ENCODE data around the gene TENM4.

TENM4 gene

DNA sequence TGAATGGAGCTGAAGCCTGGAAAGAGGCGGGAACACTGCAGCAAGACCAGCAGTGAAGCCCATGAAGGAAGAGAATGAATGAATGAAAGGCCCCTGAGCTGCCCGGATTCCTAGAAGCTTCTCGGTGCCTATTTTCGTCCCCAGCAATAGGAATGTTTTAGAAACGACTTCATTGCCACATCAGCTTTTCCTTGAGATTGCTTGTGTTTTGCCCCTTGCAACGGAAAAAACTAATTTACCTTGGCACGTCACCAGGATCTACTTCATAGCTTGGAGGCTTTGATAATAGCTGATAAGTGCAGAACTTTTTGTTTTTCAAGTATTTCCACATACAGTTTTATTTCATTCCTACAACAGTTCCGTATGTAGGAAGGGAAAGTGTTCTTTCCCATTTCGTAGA lies 617.2 kb downstream of the TENM4 start:
- no peak for DNase-seq

- no peak for DNase-seq
These were observed 617.9 kb downstream of the TENM4 start for GRCh38 chr11:78822931-78823423.

DNA sequence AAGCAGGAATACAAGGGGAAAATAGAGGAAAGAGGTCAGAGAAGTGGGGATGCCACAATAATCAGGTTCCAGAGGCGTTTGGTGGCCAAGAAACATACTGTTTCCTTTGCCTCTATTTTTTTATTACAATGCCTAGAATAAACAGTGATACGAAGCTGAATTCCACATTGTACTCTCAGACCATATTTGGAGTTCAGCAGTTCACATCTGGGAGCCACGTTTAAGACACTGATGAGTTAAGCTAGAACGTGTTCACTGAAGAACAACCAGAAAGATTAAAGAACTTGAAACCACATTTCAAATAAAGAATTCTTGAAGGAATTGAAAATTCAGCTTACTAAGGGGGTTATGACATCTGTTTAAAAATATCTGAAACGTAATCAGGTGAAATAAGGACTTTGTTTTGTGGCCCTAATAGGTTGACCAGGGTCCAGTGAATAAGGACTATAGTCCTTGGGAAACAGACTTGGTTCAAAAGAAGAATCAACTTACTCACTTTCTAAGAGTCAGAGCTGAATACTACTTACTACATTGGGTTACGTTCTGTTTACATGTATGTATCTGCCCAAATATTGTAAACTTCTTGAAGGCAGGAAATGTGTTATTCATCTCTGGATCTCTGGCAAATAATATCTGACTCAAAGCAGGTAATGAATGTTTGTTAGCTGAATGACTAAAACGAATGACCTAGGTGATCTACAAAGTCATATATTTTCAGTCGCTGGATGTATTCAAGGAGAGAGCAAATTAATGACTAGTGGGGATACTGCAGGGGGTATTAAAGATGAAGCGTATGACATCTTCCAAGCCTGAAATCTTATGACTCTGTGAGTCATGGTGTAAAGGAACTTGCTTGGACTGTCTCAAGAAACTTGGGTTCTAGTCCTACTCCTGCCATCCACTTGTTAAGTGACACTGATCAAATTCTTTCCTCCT lies 619.2 kb downstream of the TENM4 start:
- DNase-seq, result no peak

- DNase-seq, result no peak
These were observed 620.1 kb downstream of the TENM4 start for GRCh38 chr11:78820741-78821140.

DNA sequence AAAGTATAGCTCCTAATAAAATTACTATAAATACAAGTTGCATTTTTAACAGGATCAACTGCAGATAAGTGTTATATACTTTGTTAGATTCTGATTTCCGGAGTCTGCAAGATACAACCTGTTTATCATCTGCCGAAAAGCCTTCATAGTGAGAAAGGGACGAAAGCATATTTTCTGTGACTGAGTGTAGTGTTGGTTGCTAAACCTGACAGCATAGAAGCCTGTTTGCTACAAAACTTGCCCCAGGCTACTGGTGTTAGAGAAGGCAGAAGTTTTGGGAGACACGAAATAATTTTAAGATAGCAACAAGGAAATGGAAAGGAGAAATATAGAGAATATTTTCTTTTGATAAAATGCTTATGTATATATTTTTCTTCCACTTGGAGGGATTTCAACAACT lies 622.6 kb downstream of the TENM4 start:
- no peak for DNase-seq

DNA sequence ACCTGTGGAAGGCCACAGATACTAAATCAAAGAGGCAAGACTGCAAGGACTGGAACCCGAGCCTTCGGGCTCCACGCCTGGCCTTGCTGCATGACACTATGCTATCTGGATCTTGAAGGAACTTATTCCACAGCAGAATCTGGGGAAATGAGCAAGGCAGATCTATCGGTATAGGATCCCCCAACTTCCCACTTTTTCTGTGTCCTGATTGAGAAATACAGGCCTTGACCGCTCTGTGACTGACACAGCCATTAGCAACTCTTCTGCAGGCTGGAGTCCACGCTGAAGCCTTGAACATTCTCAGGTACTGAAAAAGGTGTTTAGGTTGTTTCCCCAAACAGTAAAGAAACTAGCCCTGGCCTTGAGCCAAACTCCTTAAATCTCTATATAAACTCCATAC lies 625.0 kb downstream of the TENM4 start:
- no peak for DNase-seq

DNA sequence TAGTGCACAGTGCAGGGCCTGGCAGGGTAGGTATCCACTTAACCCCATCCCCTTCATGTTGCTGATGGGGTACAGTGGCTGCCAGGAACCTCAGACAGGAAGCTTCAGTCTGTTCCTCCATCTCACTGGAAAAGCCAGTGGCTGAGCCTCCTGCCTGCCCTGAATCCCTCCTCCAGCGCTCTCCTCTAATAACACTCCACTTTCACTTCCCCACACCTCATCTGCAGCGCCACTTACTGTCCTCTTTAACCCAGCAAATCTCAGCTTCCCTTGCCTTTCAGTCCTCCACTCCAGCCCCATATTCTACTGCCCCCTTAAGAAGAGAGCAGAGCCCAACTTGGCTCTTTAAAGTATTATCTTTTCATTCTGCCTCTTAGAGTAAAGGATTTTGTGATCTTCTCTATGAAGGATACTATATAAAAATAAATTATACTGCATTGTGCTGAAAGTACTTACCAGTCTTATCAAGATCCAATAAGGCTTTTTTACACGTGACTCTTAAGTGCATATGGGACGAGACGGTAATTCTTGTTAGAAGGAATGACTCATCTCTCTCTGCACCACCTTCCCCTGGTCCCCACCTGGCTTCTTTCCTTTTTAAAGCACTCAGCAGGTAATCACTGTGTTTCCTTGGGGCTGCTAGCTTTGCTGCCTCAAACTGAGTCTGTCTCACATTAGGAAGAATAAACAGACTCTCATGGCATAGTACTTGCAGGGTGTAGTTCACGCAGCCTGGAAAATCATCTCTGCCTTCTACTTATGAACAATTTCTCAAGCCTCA lies 628.1 kb downstream of the TENM4 start:
- DNase-seq, result no peak

- DNase-seq, result no peak
These were observed 630.2 kb downstream of the TENM4 start for GRCh38 chr11:78810559-78811009.

DNA sequence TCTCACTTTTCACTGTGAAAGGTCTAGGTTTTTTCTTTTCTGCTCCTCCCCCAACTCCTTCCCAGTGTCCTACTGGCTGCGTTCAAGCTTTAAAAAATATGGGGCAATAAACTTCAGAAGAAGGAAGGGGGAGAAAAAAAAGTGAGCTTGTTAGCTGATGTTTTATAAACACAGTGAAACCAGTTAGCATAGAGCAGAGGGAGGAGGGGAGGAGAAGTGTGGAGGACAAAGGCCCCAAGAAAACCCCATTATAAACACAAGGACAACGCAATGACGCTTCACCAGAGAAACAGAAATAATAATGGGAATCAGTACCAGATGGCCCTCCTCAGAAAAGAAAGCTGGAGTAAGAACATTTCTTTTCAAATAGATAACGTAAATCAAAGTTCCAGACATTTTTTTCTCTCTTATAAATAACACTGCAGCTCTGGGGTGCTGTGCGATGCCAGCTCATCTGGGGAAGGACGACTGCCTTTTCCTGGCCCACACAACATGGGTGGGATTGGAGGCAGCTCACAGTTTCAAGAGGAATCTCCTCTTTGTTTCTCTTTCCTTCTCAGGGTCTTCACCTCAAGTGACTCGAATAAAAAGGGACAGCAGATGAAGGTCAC lies 630.8 kb downstream of the TENM4 start:
- no peak for DNase-seq

- no peak for DNase-seq
These were observed 631.9 kb downstream of the TENM4 start for GRCh38 chr11:78808923-78809322.

DNA sequence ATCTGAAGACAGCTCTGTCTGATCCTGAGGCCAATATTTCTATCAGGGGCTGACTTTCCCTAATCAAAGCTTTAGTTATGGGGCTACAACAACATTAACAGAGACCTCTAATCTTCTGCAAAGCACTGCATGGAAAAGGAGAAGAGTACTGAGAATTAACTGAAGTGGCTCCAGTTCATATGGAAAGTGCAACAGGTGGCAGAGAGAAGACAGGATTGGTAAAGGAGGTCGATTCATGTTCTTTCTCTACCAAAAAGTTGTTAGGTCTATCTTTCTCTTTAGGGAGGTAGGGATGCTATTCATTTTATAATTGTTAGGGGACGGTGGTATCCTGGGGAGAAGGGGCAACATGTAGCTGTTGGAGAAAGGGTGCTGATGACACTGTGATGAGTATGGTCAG lies 633.5 kb downstream of the TENM4 start:
- DNase-seq, result no peak

- no peak for DNase-seq
These were observed 634.4 kb downstream of the TENM4 start for GRCh38 chr11:78806214-78807004.

- DNase-seq, result no peak
These were observed 635.8 kb downstream of the TENM4 start for GRCh38 chr11:78804991-78805390.

- no peak for DNase-seq
These were observed 636.8 kb downstream of the TENM4 start for GRCh38 chr11:78803995-78804394.

DNA sequence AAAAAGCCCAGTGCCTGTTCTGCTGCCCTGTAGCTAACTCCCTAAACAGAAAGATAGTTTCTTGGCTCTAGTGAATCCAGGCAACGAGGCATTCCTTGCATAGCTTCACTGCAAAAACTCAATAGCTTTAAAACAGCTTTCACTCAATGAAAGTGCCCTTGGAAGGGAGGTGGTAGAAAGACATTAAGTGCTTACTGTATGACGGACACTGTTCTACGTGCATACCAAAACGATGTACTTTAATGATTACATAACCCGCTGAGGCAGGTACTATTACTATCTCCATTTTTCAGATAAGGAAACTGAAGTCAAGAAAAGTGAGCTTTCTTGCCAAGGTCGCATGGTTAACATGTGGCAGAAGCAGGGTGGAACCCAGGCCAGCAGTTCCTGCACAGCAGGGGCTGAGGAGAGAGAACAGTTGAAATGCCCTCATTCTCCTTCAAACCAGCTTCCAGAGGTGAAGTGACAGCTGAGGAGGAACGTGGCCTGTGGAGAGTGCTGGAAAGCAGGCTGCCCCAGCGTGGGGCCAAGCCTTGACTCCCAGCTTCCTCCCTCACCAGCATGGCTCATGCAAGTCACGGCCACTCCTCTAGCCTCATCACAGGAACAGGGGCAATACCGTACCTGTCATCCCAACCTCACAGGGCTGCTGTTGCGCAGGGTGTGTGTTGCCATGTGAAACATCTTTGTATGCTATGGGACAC lies 638.6 kb downstream of the TENM4 start:
- no peak for DNase-seq

DNA sequence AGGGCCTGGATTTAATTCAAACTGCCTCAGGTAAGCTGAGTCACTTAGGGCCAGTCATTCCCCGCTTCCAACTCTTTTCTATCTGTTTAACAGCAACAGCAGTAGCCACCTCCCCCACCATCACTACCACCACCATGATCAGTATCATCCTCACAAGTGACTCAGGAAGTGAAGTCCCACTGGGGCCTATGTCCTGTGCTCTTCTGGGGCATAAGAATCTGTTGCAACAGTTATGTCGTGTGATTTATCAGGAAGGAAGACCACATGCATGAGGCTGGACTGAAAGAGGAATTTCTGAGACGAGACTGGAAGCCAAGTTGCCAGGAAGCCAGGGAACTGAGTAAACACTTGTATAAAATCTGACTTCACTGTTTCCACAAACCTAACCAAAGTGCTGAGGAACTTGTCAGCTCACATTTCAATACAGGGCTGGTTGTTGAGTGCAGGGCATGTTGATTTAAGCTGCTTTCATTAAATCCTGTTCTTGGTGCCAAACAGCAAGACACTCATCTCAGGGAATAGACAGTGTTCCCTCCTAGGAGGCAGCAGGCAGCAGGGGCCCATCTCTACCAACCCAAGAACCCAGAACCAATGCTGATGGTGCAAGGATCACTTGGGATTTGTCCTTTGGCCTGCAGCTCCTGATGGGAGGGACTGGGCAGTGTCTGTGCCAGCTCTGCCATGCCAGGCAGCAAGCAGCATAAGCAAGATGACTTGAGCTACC lies 639.5 kb downstream of the TENM4 start:
- peak; percentile 81 for DNase-seq

DNA sequence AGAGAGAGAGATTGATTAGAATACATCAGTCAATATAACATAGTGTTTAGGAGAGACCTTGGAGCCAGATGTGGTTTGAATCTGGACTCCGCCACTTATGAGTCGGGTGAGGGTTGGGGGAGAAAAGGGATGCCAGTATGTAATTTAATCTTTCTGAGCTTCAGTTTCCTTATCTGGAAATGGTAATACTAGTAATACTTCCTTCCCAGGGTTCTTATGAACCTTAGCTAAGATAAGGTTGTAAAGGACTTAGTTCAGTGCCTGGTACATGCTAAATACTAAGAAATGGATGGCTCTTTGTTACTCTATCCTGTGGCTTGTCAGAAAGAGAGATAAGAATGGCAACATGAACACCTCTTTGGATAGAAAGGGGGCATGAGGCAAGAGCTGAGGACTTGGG lies 640.1 kb downstream of the TENM4 start:
- DNase-seq, result no peak

GRCh38 chr11:78800096-78800690 lies 640.6 kb downstream of the TENM4 start:
- no peak for DNase-seq

- peak; percentile 74 for DNase-seq
These were observed 642.2 kb downstream of the TENM4 start for GRCh38 chr11:78798663-78799062.

GRCh38 chr11:78797559-78797958 lies 643.3 kb downstream of the TENM4 start:
- DNase-seq, result no peak

GRCh38 chr11:78796956-78797355 lies 643.9 kb downstream of the TENM4 start:
- no peak for DNase-seq

All from right hindlimb (tissue), 1 donor.